ENCODE data around the gene SLC25A17. TPM values are rescaled to one million over a fixed set of nuclear protein-coding genes. Genes with fewer than 3 reads are reported as not detected.
"Not testable (repeated sequence)": the region's sequence is repeated elsewhere in the genome, so short reads cannot be mapped to it uniquely, and the experiment has no call there.

SLC25A17 gene, protein sequence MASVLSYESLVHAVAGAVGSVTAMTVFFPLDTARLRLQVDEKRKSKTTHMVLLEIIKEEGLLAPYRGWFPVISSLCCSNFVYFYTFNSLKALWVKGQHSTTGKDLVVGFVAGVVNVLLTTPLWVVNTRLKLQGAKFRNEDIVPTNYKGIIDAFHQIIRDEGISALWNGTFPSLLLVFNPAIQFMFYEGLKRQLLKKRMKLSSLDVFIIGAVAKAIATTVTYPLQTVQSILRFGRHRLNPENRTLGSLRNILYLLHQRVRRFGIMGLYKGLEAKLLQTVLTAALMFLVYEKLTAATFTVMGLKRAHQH
- 10 to 100 TPM; 42.5 to 42.9 (median 42.5) TPM for polyA plus RNA-seq (ENCODE audit: insufficient read length in 3 of 3)

DNA sequence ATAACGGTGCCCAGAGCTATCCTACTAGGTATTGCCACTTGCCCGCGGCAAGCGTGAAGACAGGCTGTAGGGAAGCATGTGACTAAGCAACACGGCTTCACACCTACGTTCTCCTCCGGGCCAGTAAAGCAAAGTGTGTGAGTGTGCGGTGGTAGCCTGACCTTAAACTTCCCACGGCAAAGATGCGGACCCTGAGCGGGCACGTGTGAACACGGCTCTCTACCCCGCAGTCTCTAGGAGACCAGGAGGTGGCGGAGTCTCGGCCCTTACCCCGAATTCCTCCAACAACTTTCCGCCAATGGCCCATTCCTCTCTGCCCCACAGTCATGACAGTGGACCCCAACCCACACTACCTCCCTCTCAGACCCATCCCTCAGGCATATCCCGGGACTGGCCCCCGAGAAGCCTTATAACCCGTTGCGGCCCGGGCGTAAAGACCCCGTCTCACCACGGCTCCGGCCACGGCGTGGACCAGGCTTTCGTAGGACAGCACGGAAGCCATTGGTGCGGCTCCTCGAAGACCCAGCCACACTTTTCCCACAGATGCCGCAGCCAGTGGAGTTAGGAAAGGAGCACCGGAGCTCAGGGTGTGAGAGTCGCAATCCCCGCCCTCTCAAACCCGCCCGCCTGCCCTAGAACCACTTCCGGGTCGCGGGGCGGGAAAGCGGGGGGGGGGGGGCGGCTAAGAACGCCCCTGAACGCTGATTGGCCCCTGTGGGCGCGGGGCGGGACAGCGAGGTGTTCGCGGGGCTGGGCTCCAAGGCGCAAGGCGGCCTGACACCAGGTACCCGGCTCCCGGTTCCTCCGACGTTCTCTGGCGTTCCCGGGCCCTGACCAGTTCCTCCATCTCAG lies at the start of gene SLC25A17:
Gene SLC25A17 (minus strand): TSS at position 600 of the 852 bp plus-strand sequence. CDS start 98 bp downstream, at position 502.
- peak; percentile 33 to 77 (median 69) for DNase-seq (ENCODE audit: low read depth in 3 of 3, low spot score in 2 of 3)

DNA sequence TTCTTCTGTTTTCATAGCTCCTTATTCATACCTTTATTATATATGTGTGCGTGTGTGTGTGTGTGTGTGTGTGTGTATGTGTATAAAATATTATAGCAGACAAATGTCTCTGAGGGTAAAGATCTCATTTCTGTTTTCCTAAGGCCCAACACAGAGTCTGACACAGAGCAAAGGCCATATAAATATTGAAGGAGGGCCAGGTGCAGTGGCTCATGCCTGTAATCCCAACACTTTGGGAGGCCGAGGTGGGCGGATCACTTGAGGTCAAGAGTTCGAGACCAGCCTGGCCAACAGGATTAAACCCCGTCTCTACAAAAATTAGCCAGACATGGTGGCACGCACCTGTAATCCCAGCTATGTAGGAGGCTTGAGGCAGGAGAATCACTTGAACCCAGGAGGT lies 49.2 kb upstream of the SLC25A17 start:
- not testable (repeated sequence) for DNase-seq (ENCODE audit: low read depth in 3 of 3, low spot score in 2 of 3)

DNA sequence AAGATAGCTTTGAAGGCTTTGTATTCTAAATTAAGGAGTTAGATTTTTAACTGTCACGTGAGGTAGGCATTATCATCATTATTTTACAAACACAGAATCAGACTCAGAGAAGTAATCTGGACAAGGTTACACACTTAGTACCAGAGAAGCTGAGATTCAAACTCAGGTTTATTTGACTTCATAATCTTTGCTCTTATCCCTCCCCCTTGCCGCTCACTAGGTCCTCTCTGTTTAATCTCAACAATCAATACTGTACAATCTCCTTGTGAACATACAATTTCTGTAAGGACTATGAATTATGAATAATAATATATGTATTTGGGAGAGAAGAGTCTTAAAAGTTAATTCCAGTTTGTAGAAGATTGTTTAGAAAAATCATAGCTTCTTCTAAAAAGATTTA lies 48.0 kb upstream of the SLC25A17 start:
- DNase-seq (ENCODE audit: low read depth in 3 of 3, low spot score in 2 of 3), result no peak

DNA sequence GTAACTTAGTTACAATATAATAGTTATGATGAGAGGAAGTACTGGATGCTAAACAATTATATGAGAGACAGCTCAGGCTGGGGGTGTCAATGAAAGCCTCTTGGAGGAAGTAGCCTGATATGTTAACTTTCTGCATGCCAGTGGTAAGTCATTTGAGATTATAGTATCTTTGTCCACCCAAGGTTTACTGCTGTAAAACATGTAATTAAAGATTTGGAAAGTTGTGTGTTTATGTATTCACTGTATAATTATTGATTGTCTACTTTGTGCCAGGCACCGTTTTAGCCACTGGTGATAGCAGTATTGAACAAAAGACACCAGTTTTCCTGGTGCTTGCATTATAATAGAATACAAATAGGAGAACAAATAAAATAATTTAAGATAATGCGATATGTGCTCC lies 43.4 kb upstream of the SLC25A17 start:
- DNase-seq (ENCODE audit: low read depth in 3 of 3, low spot score in 2 of 3), result no peak

DNA sequence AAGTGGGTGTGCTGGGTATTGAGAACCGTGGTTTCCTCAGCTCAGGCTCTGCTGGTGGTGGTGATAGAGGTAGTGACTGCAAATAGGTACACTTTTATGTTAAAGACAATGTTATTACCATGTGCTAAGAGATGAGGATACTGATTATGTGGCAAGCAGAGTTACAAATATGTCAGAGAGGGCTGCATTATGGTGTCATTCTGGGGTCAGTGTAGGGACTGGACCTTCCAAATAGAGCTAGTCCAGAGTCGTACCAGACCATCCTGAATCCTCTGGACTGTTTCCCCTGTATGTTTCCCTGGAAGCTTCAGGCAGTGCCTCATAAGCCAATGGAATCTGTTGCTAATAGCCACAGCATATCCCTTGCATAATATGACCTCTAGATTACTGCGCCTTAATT lies 42.9 kb upstream of the SLC25A17 start, which contains the start of gene DNAJB7:
Gene DNAJB7 (minus strand): TSS at position 101 of the 400 bp plus-strand sequence. CDS start 119 bp downstream, outside the sequence.
- DNase-seq (ENCODE audit: low read depth in 3 of 3, low spot score in 2 of 3), result no peak

DNA sequence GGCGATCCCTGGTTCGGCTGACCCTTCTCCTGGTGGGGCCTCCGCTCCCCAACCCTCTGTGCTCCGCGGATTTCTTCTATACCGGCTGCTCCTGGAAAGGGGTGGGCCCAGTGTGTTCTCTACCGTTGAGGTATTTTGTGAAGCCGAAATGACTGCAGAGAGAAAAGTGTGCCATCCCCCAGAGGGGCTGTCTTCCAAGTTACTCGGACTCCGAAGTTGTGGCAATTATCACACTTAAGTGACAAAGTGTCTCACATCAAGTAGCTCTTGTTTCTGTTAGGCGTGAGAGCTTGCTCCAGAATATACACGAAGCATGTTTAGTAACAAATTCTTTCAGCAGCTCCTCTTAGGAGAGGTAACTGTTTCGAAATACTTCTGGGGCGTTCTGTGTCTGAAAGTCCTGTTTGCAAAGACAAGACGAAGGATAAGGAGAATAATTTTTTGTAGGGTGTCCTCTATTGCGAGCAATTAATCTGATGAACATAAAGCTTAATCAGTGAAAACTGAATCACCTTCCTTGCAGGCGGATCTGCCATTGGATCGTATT lies 38.2 kb upstream of the SLC25A17 start:
- DNase-seq (ENCODE audit: low read depth in 3 of 3, low spot score in 2 of 3), result peak in 1 of 3 donors; percentile 15

DNA sequence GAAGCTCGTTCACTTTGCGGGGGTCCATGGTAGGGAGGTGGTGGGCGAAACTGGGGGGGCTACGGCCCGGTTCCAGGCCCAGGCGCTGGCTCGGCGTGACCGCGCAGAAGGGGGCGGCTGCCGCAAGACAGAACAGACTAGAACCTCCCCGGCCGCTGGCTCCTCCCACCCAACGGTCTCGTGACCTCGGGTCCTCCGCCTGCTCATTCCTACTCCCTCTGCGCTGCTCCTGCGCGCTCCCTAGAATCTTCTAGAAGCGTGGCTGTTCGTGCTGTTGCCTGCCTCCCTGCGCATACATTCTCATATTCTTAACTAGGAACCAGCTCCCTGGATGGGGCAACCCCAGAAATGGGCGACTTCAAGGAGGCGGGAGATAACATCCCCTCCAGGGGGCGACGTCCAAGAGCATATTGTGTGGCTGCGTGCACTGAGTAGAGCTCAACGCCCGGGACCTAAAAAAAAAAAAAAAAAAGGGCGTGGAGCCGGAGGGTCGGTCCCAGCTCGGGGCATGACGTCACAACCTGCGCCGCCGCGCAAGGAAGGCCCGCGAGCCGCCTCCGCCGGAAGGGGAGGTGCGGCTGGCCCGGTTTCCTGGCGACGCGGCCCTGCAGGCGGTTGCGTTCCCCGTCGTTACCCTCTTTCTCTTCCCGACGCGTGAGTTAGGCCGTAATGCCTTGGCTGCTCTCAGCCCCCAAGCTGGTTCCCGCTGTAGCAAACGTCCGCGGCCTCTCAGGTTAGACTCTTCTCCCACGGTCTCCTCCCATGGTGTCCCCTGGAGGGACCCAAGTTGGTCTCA lies 37.6 kb upstream of the SLC25A17 start, which contains the start of the genes ST13 and XPNPEP3:
Gene ST13 (minus strand): TSS at position 127 of the 796 bp plus-strand sequence. CDS start 99 bp downstream, at position 28.
Gene XPNPEP3 (plus strand): TSS at position 636 of the 796 bp plus-strand sequence. CDS start 34 bp downstream, at position 670.
- DNase-seq (ENCODE audit: low read depth in 3 of 3, low spot score in 2 of 3), result peak; percentile 94 to 95 (median 94)

DNA sequence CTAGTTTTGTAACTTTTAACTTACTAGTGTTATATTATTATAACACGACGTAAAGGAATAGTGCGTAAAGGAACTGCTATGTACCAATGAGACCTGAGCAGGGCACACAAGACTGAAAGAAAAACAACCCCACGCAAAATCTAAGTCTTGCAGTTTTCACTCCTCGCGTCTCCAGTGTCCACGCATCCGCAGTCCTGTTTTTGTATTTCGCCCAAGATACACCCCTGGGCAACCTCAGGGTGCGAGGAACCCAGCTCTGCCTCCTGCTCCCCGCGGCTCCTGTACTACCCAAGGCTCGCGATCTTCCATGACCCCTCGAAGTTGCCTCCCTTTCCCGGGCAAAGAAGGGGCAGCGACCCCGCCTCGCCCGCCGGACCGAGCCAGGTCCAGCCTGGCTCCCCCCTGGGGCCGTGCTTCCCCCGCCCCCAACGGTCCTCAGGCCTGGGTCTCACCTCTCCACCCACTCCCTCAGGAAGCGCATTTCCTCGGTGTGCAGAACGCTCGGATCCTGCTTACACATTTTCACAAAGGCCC lies 36.9 kb upstream of the SLC25A17 start:
- peak in 1 of 3 donors; percentile 17 for DNase-seq (ENCODE audit: low read depth in 3 of 3, low spot score in 2 of 3)

DNA sequence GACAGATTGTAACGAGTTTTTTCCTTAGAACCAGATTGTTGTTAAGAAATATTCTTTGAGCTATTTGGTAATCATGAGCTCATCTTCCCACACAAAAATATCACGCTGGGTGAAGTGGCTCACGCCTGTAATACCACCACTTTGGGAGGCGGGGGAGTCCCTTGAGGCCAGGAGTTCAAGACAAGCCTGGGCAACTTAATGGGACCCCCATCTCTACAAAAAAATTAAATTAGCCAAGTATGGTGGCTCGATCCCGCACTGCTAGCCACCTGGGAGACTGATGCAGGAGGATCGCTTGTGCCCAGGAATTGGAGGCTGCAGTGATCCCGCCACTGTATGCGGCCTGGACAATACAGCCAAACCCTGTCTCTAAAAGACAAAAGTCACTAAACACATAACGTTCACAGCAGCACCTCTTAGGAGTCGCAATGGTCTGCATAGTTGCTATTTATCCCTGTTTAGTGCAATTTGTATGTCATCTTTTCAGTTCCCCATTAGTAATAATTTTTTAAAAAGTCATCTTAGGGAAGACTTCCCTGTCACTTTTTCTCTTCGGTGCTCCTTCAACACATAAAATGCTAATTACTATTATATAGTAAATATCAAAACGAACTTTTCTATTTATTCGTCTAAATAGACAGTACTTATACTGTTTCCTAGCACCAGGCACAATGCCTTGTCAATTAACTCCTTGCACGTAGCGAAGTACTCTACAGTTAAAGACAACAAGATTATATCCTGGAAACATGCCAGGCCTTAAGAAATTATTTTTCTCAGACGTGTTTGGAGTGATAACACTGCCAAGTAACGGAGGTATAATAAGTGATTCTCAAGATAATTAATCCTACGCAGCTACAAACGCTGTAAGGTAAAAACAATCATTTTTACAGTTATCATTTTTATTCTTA lies 36.2 kb upstream of the SLC25A17 start:
- no peak for DNase-seq (ENCODE audit: low read depth in 3 of 3, low spot score in 2 of 3)

DNA sequence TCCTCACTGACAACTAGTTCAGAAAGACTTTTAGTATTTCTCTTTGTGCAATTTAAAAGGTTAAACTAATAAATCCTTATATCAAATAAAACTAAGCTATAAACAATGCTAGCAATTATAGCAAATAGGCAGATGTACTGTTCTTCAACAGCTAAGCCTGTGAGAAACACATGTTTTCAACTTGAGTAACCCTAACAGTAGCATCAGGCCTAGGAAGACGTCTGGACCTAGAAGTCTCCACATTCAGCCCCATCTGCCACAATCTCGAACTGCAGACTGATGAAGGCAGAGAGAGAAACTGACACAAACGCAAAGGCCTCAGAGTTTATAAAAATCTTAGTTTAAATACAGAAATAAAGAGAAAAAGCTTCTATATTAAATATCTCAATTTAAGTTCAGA lies 34.8 kb upstream of the SLC25A17 start:
- DNase-seq (ENCODE audit: low read depth in 3 of 3, low spot score in 2 of 3), result no peak

DNA sequence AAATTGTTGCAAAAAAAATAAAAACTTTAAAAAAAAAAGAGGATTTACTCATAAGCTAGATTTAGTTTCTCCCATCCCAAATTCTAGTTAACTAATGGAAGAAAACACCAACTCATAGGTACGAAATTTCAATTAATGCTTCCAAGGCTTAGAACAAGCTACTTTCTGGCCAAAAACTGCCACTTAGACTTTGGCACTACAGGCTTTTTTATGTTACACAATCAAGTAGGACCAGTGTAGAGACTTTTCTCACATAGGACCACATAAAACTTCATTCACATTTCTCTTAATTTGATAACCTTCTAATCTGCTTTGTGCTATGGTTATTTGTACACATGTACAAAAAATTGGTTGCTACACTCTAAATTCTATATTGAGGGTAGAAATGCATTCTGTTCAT lies 34.2 kb upstream of the SLC25A17 start:
- no peak for DNase-seq (ENCODE audit: low read depth in 3 of 3, low spot score in 2 of 3)

DNA sequence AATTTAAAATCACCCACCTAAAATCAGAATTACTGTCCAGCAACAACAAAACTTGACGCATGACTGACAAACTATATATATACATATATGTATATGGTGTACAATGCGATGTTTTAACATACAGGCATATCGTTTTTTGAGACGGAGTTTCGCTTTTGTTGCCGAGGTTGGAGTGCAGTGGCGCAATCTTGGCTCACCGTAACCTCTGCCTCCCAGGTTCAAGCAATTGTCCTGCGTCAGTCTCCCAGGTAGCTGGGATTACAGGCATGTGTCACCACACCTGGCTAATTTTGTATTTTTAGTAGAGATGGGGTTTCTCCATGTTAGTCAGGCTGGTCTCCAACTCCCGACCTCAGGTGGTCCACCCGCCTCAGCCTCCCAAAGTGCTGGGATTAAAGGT lies 26.7 kb upstream of the SLC25A17 start:
- DNase-seq (ENCODE audit: low read depth in 3 of 3, low spot score in 2 of 3), result not testable (repeated sequence)

DNA sequence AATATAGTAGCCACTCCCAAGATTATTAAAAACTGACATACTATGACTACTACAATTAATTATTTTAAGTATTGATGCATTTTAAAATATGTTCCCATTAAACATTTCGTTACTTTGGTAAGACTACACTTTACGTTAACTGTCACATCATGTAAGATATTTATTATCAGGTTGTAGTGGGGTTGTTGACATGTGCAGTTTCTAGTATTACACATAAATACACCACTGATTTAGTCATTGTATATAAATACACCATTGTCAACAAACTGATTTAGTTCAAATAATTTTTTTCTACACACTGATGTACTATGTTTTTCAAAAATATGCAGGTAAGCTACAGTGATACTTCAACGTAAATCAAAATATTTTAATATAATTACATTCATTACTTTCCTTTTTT lies 25.8 kb upstream of the SLC25A17 start:
- no peak for DNase-seq (ENCODE audit: low read depth in 3 of 3, low spot score in 2 of 3)

DNA sequence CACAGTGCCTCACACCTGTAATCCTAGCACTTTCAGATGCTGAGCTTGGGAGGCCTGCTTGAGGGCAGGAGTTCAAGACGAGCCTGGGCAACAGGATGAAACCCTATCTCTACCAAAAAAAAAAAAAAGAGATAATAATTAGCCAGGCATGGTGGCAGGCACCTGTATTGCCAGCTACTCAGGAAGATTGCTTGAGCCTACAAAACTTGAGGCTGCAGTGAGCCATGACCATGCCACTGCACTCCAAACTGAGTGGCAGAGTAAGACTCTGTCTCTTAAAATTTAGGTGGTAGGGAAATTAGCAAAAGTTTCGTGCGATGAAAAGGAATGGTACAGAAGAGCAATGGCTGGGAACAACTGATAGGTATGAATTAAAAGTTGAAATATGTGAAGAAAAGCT lies 19.3 kb upstream of the SLC25A17 start:
- no peak for DNase-seq (ENCODE audit: low read depth in 3 of 3, low spot score in 2 of 3)

DNA sequence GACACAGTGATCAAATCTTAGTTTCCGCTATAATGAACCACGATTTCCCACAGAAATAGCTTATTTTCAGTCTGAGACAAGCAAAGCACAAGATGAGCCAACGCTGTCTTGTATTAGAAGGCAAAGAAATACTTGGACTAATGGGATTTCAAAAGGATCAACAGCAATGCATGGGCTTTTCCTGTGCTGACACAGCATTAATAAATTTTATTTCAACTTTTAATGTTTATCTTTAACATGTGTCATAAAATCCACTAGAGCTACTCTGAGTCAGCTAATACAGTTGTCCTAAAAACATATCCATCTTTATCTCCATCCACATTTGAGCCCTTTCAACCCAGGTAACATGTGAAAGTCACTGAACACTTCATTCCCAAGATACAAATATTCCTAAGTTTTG lies 15.5 kb upstream of the SLC25A17 start:
- no peak for DNase-seq (ENCODE audit: low read depth in 3 of 3, low spot score in 2 of 3)

DNA sequence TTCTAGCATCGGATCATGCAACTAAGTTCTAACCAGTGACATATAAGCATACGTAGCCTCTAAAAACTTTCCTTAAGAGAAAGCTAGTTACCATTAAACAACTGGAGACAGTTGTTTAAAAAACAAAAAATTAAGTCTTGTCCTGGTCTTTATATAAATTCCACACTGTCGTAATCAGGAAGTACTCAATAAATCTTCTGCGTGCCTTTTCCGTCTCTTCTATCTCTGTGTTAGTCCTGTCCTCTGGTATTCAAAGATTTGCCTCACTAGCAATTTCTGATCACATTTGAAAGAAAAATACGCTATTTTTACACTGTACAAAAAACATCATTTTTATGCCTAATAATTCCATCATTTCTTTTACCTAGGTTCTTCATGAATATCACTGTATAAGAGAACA lies 10.0 kb upstream of the SLC25A17 start:
- no peak for DNase-seq (ENCODE audit: low read depth in 3 of 3, low spot score in 2 of 3)

DNA sequence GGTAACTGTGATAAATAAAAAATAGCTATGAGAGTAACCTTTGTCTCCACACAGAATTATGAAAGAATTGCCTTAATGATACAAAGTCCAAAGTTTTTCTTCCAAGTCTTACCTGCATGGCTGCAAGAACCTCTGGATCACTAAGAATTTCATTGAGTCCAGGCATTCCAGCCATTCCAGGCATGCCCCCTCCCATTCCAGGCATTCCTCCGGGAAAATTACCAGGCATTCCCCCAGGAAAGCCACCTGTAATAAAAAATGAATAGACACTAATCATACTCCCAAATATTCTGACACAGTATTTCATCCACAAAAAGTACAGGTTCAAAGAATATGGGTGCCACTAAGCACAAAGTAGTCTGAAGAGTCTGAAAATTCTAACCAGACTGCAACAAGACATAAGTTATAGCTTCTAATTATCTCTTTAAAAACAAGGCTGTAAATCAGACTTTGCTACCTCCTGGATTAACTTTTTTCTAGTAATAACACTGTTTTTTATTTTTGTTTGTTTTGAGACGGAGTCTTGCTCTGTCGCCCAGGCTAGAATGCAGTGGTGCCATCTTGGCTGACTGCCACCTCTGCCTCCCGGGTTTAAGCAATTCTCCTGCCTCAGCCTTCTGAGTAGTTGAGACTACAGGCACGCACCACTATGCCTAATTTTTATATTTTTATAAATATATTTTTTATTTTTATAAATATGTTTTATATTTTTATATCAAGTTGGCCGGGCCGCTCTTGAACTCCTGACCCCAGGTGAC lies 8.0 kb upstream of the SLC25A17 start:
- DNase-seq (ENCODE audit: low read depth in 3 of 3, low spot score in 2 of 3), result no peak

DNA sequence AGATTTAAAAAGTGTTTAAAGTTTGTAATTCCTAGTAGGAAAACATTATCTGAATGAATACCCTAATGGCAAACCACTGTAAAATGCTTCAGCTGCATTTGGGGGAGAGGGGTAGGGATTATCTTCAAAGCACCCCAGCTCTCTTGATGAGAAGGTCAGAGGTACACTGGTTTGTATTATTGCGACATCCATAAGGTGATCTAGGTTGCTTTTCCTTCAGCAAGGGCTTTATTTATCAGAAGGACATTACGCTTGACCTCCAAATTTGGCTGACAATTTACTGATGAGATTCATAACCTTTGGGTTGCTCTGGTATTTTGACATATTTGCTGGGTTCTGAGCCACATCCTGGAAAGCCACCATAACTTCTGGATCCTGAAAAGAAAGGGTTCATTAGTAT lies 7.1 kb upstream of the SLC25A17 start:
- DNase-seq (ENCODE audit: low read depth in 3 of 3, low spot score in 2 of 3), result not testable (repeated sequence)

All from right renal cortex interstitium (tissue), 3 donors.